ENCODE data around the gene PZP. TPM values are rescaled to one million over a fixed set of nuclear protein-coding genes. Genes with fewer than 3 reads are reported as not detected.

The PZP gene
- 1 to 10 TPM in 1 of 9 donors, under 1 TPM in 7, not detected in 1; 0.08 to 1.1 (median 0.64) TPM for total RNA-seq
- under 1 TPM; 0.12 to 0.42 TPM for polyA plus RNA-seq
- long read RNA-seq, donor 1 = 0 reads
- long read RNA-seq, donor 2, partial matches to known transcripts = 0 of 2 reads
- long read RNA-seq, donor 2, other reads (novel, unspliced or antisense) = 2 of 2 reads
- long read RNA-seq, donor 3 = 0 reads

DNA sequence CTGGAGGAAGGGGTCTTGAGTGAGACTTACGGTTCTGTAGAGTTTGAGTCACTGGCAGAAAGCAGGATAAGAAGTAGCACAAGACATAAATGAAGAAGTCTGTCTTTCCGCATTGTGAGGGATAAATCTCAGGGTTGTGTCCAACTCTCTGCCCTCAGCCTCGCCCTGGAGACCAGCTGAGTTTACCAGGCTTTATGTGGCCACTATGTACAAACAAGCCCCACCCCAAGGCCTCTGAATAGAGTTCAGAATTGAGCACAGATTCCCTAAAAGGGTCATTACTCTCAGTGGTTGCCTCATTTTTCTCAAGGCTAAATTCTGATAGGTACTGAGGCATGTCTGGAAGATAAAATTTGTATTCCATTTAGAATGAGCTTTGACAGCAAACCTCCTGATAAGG is at the start of gene PZP:
Gene PZP, minus strand, starts transcription at position 167 of the 400 bp plus-strand sequence. Its CDS starts 54 bp downstream, at position 113.
- H3K9me3 ChIP-seq = peaks cover 0 to under 1% (median 0%) of the 10 kb centered on the region in 12 donors
- ATAC-seq (no peak), DNase-seq (no peak)
- TF ChIP-seq, protein P1, sequence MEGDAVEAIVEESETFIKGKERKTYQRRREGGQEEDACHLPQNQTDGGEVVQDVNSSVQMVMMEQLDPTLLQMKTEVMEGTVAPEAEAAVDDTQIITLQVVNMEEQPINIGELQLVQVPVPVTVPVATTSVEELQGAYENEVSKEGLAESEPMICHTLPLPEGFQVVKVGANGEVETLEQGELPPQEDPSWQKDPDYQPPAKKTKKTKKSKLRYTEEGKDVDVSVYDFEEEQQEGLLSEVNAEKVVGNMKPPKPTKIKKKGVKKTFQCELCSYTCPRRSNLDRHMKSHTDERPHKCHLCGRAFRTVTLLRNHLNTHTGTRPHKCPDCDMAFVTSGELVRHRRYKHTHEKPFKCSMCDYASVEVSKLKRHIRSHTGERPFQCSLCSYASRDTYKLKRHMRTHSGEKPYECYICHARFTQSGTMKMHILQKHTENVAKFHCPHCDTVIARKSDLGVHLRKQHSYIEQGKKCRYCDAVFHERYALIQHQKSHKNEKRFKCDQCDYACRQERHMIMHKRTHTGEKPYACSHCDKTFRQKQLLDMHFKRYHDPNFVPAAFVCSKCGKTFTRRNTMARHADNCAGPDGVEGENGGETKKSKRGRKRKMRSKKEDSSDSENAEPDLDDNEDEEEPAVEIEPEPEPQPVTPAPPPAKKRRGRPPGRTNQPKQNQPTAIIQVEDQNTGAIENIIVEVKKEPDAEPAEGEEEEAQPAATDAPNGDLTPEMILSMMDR (IDR thresholded peaks at IDR 0.05) = no peak
- no peak for TF ChIP-seq POLR2A (IDR thresholded peaks at IDR 0.05)
- 89 to 97% (median 93%) methylated on average over 3 of the region's 3 CpGs for WGBS, 4 donors
- H3K27ac ChIP-seq = no peak within 1 kb of the TSS
- intact Hi-C loops (cut with DNase I) = loop anchor here in 1 of 10 donors (5.0 kb wide), 1 partner anchor 51 kb away; no protein-coding TSS in a partner anchor
- no peak within 1 kb of the TSS for H3K4me3 ChIP-seq
- no peaks in the 10 kb centered on the region for H3K4me1 ChIP-seq
- H3K36me3 ChIP-seq = no peaks in the 10 kb centered on the region
- no peaks in the 10 kb centered on the region for H3K27me3 ChIP-seq

DNA sequence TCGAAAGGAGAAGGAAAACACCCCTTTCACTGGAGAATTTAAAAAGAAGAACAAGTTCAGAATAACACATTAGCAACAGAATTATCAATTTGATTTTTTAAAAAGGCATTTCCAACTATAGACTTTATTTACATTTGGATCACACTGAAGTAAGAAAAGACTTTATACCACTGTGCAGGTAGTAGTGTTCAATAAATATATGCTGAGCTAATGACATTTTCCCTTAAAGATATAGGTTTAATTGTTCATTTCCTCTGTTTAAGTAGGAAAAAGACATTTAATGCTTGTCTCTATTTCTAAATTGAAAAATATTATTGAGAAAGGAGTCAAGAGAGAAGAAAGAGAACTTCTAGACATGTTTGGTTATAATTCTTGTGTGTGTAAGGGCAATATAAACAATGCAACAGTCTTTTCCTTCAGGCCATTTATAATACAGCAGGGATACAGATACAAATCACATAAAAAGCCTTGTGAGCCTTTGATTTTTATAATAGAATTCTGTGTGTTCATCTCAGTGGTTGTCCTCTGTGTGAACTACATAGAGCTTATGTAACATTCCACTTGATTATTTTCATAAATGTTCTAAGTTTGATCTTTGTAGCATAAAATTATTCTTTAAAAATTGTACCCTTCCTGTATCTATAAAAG is 48.7 kb upstream of the PZP start:
- Histone ChIP-seq H3K36me3 (no peaks in the 10 kb centered on the region), H3K4me1 (no peaks in the 10 kb centered on the region), H3K9me3 (peaks cover 0 to 10% (median 0%) of the 10 kb centered on the region in 12 donors), H3K27ac (no peak overlapping the region), H3K4me3 (no peak overlapping the region), H3K27me3 (no peaks in the 10 kb centered on the region)
- DNase-seq (no peak), ATAC-seq (no peak)
- TF ChIP-seq, protein P1 (IDR thresholded peaks at IDR 0.05) = no peak
- TF ChIP-seq POLR2A (IDR thresholded peaks at IDR 0.05) = no peak
- intact Hi-C loops (cut with DNase I) = no loop called here
- 60 to 77% (median 74%) methylated on average over 1 of the region's 1 CpG for WGBS, 4 donors

DNA sequence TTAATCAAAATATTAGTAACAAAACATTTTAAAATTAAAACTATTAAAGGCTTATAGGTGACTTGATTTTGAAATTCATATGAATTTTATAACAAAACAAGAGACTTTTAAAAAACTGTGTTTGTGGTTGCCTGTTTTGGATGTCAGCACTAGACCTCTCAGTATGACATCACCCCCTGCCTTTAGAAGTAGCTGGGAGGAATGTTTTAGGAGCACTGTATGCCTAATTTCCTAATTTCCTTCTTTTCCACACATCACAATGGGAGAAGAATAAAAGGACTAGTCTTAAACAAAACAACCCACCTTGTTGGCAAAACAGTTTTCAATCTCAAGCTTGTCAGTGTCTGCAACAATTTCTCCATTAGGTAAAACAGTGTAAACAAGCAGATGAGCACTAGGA is 48.1 kb upstream of the PZP start:
- Histone ChIP-seq H3K36me3 (no peaks in the 10 kb centered on the region), H3K4me3 (no peak overlapping the region), H3K9me3 (peaks cover 0 to 10% (median 0%) of the 10 kb centered on the region in 12 donors), H3K27me3 (no peaks in the 10 kb centered on the region), H3K27ac (no peak overlapping the region), H3K4me1 (no peaks in the 10 kb centered on the region)
- TF ChIP-seq, protein P1 (IDR thresholded peaks at IDR 0.05) = no peak
- no peak for TF ChIP-seq POLR2A (IDR thresholded peaks at IDR 0.05)
- intact Hi-C loops (cut with DNase I) = no loop called here
- DNase-seq = no peak
- no peak for ATAC-seq

DNA sequence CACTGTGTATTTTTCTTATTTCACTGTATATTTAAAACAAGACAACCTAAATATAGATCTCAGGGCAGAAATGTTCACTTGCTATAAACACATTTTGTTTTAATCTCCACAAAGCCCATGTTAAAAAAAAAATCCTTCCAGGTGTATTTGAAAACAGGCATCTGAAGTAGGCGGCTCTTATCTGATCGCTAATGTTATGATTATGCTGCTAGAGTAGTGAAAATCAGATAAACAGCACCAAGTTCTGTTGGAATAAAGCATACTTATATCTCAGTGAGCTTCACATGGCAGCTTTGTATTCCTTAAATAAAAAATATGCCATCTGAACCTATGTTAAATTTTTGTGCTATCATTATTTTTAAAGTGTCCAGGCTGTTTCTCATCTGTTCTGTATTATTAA is 47.6 kb upstream of the PZP start:
- intact Hi-C loops (cut with DNase I) = no loop called here
- Histone ChIP-seq H3K4me3 (no peak overlapping the region), H3K4me1 (no peaks in the 10 kb centered on the region), H3K27me3 (no peaks in the 10 kb centered on the region), H3K36me3 (no peaks in the 10 kb centered on the region), H3K9me3 (peaks cover 0 to 10% (median 0%) of the 10 kb centered on the region in 12 donors), H3K27ac (no peak overlapping the region)
- 38 to 85% (median 75%) methylated on average over 2 of the region's 2 CpGs for WGBS, 4 donors
- TF ChIP-seq, protein P1 (IDR thresholded peaks at IDR 0.05) = no peak
- TF ChIP-seq POLR2A (IDR thresholded peaks at IDR 0.05) = no peak
- no peak for ATAC-seq
- no peak for DNase-seq
